ENCODE measurements around the gene MEIS3.

MEIS3 gene

GRCh38 chr19:47362321-47362720, 57.0 kb downstream of the MEIS3 start:
- no peak for DNase-seq (ENCODE audit: low read depth in 2 of 2)

- no peak for DNase-seq (ENCODE audit: low read depth in 2 of 2)
Measured at GRCh38 chr19:47358936-47359335, 60.4 kb downstream of the MEIS3 start.

GRCh38 chr19:47357788-47358680, 61.3 kb downstream of the MEIS3 start:
- no peak for DNase-seq (ENCODE audit: low read depth in 2 of 2)

GRCh38 chr19:47356900-47357299, 62.4 kb downstream of the MEIS3 start:
- DNase-seq (ENCODE audit: low read depth in 2 of 2), result no peak

- no peak for DNase-seq (ENCODE audit: low read depth in 2 of 2)
Measured at GRCh38 chr19:47353307-47353712, 66.0 kb downstream of the MEIS3 start.

Data from fibroblast of skin of left quadriceps (primary cell).